GM10248 (cell line): ENCODE results near the gene AEBP1.

Experiments
- CTCF ChIA-PET: fragments of 300-600 bp; sonication (Branson Sonifier 250); formaldehyde crosslinking; extraction: SDS; loops from one replicate; lab custom pipeline; 2021; ENCODE audit warnings: antibody characterized with exemption; lab: Yijun Ruan, JAX
- POLR2A ChIA-PET: fragments of 350-650 bp; sonication (Branson Sonifier 250); formaldehyde crosslinking; extraction: SDS; loops from one replicate; lab custom pipeline; 2020; ENCODE audit warnings: antibody characterized with exemption; lab: Yijun Ruan, JAX
- DNase-seq: peaks from one replicate; pipeline ENCODE4 v3.0.0; 2012; ENCODE audit errors: extremely low spot score
- CTCF ChIP-seq: IDR thresholded peaks from 2 replicates; pipeline ENCODE4 v1.5.1; 2012; ENCODE audit warnings: mild to moderate bottlenecking, low read depth; ENCODE audit errors: extremely low read depth, missing control alignments, control extremely low read depth

The AEBP1 gene

GRCh38 chr7:44127161-44127560 is 23.0 kb downstream of the AEBP1 start:
- DNase-seq: no peak
- POLR2A ChIA-PET: no interaction called here
- TF ChIP-seq CTCF: no peak
- CTCF ChIA-PET: no interaction called here

DNA sequence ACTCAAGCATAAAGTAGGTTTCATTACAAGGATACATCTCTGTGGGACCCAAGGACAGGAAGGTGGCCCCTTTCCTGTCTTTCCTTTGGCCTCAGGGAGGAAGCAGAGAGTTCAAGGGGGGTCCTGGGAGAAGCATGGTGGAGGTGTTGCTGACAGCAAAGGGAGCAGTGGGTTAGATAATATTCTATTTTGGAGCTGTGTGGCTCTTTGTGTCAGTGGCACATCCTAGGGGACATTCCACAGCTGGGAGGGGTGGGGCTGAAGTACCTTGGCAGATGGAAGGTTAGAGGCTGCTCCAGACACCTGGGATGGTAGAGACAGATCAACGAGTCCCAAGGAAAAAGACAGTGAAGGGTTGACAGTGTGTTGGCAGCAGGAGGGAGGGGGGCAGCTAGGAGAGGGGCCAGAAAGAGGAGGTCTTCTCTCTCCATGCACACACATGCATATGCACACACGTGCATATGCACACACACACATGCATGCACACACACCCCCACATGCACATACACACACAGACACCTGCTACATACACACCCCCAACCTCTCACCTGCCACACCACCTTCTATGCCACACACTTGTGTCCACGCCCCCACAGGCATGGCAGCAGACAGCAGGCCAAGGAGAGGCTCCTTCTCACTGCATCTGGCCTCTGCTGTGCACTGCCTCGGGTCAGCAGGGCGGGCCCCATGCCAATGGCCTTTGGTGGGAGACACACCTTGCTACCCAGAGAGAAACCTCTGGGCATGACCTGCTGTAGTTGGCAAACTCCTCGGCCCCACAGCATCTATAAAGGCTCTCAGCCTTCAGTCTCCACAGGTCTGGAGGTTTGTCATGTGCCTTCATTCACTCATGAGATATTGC is 24.8 kb downstream of the AEBP1 start:
- CTCF ChIA-PET: no interaction called here
- no peak for DNase-seq
- POLR2A ChIA-PET: no interaction called here
- no peak for TF ChIP-seq CTCF

- CTCF ChIA-PET: interaction anchor here (1.0 to 1.8 kb wide), 4 partner anchors 9 to 46 kb away, joined by 3 to 5 read pairs (median 4); no protein-coding TSS in a partner anchor
- POLR2A ChIA-PET: no interaction called here
- TF ChIP-seq CTCF: no peak
- no peak for DNase-seq
Observed at GRCh38 chr7:44131173-44132029, 27.3 kb downstream of the AEBP1 start.

GRCh38 chr7:44132039-44132438 is 27.9 kb downstream of the AEBP1 start:
- no peak for DNase-seq
- POLR2A ChIA-PET: no interaction called here
- no peak for TF ChIP-seq CTCF

GRCh38 chr7:44133295-44133694 is 29.1 kb downstream of the AEBP1 start:
- DNase-seq: no peak
- TF ChIP-seq CTCF: no peak
- ChIA-PET CTCF (no interaction called here), POLR2A (no interaction called here)

More at GRCh38 chr7:44132039-44132438, 27.9 kb downstream of the AEBP1 start:
- CTCF ChIA-PET: interaction anchor here (1.0 to 1.8 kb wide), 3 partner anchors 10 to 47 kb away, joined by 3 to 4 read pairs (median 3); no protein-coding TSS in a partner anchor

DNA sequence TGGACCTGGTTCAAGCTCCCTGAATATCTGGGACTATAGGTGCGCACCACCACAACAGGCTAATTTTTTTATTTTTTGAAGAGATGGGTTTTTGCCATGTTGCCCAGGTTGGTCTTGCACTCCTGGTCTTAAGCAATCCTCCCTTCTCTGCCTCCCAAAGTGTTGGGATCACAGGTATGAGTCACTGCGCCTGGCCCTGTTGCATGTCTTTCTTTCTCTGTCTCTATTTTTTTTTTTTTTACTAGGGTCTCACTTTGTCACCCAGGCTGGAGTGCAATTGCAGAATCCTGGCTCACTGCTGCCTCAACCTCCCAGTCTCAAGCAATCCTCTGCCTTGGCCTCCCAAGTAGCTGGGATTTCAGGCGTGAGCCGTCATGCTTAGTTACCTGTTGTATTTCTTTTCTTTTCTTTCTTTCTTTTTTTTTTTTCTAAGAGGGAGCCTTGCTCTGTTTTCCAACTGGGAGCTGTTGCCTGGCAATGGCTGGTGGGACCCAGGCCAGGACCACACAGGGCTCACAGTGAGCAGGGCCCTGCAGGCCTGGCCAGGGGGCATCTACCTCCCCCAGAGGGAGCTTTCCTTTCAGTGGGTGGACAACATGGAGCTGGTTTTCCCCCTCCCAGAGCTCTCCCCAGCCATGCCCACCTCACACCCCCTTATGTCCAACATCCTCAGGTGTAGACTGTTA is 30.9 kb downstream of the AEBP1 start:
- CTCF ChIA-PET: interaction anchor here (1.0 kb wide), 1 partner anchor 12 kb away, joined by 3 read pairs; the partner anchor contains the start of gene POLD2
- POLR2A ChIA-PET: no interaction called here
- TF ChIP-seq CTCF: no peak
- DNase-seq: no peak
